AG04449 (cell line): ENCODE measurements around the gene ZNF205.
"Not testable (repeated sequence)": the region's sequence is repeated elsewhere in the genome, so short reads cannot be mapped to it uniquely, and the experiment has no call there.

Source experiments
- CTCF ChIA-PET: fragments of 350-600 bp; formaldehyde crosslinking; extraction: SDS; loops from one replicate; lab custom pipeline; 2021; ENCODE audit warnings: antibody characterized with exemption; lab: Yijun Ruan, JAX
- POLR2A ChIA-PET: fragments of 400-600, 350-600 bp; formaldehyde crosslinking; extraction: SDS; loops from one replicate; lab custom pipeline; 2020; ENCODE audit warnings: antibody characterized with exemption, inconsistent platforms; lab: Yijun Ruan, JAX
- DNase-seq: peaks from one replicate; pipeline ENCODE4 v3.0.0-alpha.2; 2010; ENCODE audit warnings: low read depth, low spot score
- H3K4me3 ChIP-seq: 2 replicates; pipeline ENCODE4 v1.5.1; 2011; ENCODE audit warnings: low read depth, mild to moderate bottlenecking, control low read depth, low read length
- CTCF ChIP-seq: IDR thresholded peaks from one replicate; pipeline ENCODE4 v1.5.1; 2011; ENCODE audit warnings: mild to moderate bottlenecking, moderate library complexity, low read length, control low read depth, inconsistent platforms; ENCODE audit not compliant: insufficient read depth; ENCODE audit errors: missing control alignments

ZNF205 gene

GRCh38 chr16:3074860-3075522 lies 37.4 kb upstream of the ZNF205 start:
- H3K4me3 ChIP-seq = no peak overlapping the region
- TF ChIP-seq CTCF = no peak
- CTCF ChIA-PET = interaction anchor here (0.7 kb wide), 1 partner anchor 21 kb away, joined by 3 read pairs; no protein-coding TSS in a partner anchor
- POLR2A ChIA-PET = no interaction called here
- no peak for DNase-seq

- H3K4me3 ChIP-seq = no peak overlapping the region
- CTCF ChIA-PET = interaction anchor here (0.7 kb wide), 1 partner anchor 20 kb away, joined by 3 read pairs; no protein-coding TSS in a partner anchor
- DNase-seq = no peak
- no peak for TF ChIP-seq CTCF
- POLR2A ChIA-PET = no interaction called here
Observed at GRCh38 chr16:3075523-3075915, 36.9 kb upstream of the ZNF205 start.

GRCh38 chr16:3075946-3076345 lies 36.4 kb upstream of the ZNF205 start:
- POLR2A ChIA-PET, DNase-seq, H3K4me3 ChIP-seq: not testable (repeated sequence)
- CTCF ChIA-PET = interaction anchor here (1.2 to 2.8 kb wide), 2 partner anchors 16 to 24 kb away, joined by 3 to 24 read pairs; partner anchors contain the start of gene ZSCAN10

- no peak overlapping the region for H3K4me3 ChIP-seq
- no peak for TF ChIP-seq CTCF
- ChIA-PET CTCF (interaction anchor here (0.6 to 2.8 kb wide), 5 partner anchors 9 to 55 kb away, joined by 3 to 24 read pairs (median 3); partner anchors contain the start of genes IL32 and ZSCAN10), POLR2A (no interaction called here)
- no peak for DNase-seq
Observed at GRCh38 chr16:3076577-3076976, 35.8 kb upstream of the ZNF205 start.

- no peak for TF ChIP-seq CTCF
- ChIA-PET POLR2A (no interaction called here), CTCF (interaction anchor here (0.8 to 1.7 kb wide), 5 partner anchors 11 to 49 kb away, joined by 3 to 6 read pairs (median 3); partner anchors contain the start of gene IL32)
- no peak for DNase-seq
- H3K4me3 ChIP-seq = no peak overlapping the region
Observed at GRCh38 chr16:3080024-3080423, 32.4 kb upstream of the ZNF205 start.

GRCh38 chr16:3081957-3082356 lies 30.4 kb upstream of the ZNF205 start:
- POLR2A ChIA-PET, DNase-seq, H3K4me3 ChIP-seq, CTCF ChIA-PET: not testable (repeated sequence)

- H3K4me3 ChIP-seq, POLR2A ChIA-PET, DNase-seq: not testable (repeated sequence)
- CTCF ChIA-PET = interaction anchor here (0.6 to 1.3 kb wide), 4 partner anchors 10 to 52 kb away, joined by 3 to 4 read pairs (median 4); partner anchors contain the start of gene ZSCAN10
Observed at GRCh38 chr16:3083408-3083807, 29.0 kb upstream of the ZNF205 start.
